Activated T-helper 2 cell treated with anti-CD3 and anti-CD28 coated beads, Interferon-gamma antibody, Interleukin-2, Interleukin-4, amounts not matched to agents 10 μg/mL and 5 μg/mL and 100 μg/mL, durations not matched to agents 14 hours and 24 hours and 36 hours (primary cell): Measurements from ENCODE around the gene NANOS1. TPM values are rescaled to one million over a fixed set of nuclear protein-coding genes. Genes with fewer than 3 reads are reported as not detected.

ENCODE experiments used
- DNase-seq: peaks from one replicate; pipeline ENCODE4 v3.0.0; 2021; ENCODE audit warnings: low spot score
- H3K27ac Mint-ChIP-seq: one replicate; pipeline ENCODE4 v1.8.0; 2021; ENCODE audit warnings: mixed read lengths
- H3K27me3 Mint-ChIP-seq: one replicate; pipeline ENCODE4 v1.8.0; 2021; ENCODE audit warnings: low read depth, mixed read lengths
- H3K36me3 Mint-ChIP-seq: one replicate; pipeline ENCODE4 v1.8.0; 2021; ENCODE audit warnings: low read depth, mixed read lengths
- H3K4me1 Mint-ChIP-seq: one replicate; pipeline ENCODE4 v1.8.0; 2021; ENCODE audit warnings: low read depth, mixed read lengths
- H3K4me3 Mint-ChIP-seq: one replicate; pipeline ENCODE4 v1.8.0; 2021; ENCODE audit warnings: low read depth, mild to moderate bottlenecking, moderate library complexity, mixed read lengths
- H3K9me3 Mint-ChIP-seq: one replicate; pipeline ENCODE4 v1.8.0; 2021; ENCODE audit warnings: mixed read lengths
- intact Hi-C: fragments of 100-400 bp; cut with micrococcal nuclease; formaldehyde crosslinking; loops from one replicate; pipeline ENCODE4 v1.15.1; 2023
- total RNA-seq: library from RNA; stranded (reverse); gene quantifications from 2 replicates; pipeline ENCODE4 v1.2.3, GENCODE V29; 2022

NANOS1 gene, protein sequence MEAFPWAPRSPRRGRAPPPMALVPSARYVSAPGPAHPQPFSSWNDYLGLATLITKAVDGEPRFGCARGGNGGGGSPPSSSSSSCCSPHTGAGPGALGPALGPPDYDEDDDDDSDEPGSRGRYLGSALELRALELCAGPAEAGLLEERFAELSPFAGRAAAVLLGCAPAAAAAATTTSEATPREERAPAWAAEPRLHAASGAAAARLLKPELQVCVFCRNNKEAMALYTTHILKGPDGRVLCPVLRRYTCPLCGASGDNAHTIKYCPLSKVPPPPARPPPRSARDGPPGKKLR
- 0.62 and 0.90 TPM in 2 replicates for total RNA-seq

DNA sequence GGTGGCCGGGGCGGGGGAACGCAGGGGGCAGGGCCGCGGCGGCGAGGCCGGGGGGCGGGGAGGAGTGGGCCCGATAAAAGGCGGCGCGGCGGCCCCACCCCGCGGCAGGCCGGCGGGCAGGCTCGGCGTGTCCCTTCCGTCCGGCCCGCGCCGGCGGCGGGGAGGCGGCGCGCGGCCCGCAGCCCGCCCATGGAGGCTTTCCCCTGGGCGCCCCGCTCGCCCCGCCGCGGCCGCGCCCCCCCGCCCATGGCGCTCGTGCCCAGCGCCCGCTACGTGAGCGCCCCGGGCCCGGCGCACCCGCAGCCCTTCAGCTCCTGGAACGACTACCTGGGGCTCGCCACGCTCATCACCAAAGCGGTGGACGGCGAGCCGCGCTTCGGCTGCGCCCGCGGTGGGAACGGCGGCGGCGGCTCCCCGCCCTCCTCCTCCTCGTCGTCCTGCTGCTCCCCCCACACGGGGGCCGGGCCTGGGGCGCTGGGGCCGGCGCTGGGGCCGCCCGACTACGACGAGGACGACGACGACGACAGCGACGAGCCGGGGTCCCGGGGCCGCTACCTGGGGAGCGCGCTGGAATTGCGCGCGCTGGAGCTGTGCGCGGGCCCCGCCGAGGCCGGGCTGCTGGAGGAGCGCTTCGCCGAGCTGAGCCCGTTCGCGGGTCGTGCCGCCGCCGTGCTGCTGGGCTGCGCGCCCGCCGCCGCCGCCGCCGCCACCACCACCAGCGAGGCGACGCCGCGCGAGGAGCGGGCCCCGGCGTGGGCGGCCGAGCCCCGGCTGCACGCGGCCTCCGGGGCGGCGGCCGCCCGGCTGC lies at the start of gene NANOS1:
NANOS1 (plus strand) TSS at position 102 of the 808 bp plus-strand sequence; CDS start at position 190, 88 bp downstream.
- Mint-ChIP-seq H3K4me1 (peaks cover 13% of the 10 kb centered on the region), H3K9me3 (no peaks in the 10 kb centered on the region), H3K36me3 (peaks cover 28% of the 10 kb centered on the region), H3K27ac (no peak within 1 kb of the TSS), H3K27me3 (peaks cover 15% of the 10 kb centered on the region), H3K4me3 (peak within 1 kb of the TSS; percentile 66)
- peak; percentile 40 for DNase-seq
- intact Hi-C loops: loop anchor here (2.0 kb wide), 2 partner anchors 51 to 275 kb away; partner anchors contain the start of genes CACUL1 and EIF3A

DNA sequence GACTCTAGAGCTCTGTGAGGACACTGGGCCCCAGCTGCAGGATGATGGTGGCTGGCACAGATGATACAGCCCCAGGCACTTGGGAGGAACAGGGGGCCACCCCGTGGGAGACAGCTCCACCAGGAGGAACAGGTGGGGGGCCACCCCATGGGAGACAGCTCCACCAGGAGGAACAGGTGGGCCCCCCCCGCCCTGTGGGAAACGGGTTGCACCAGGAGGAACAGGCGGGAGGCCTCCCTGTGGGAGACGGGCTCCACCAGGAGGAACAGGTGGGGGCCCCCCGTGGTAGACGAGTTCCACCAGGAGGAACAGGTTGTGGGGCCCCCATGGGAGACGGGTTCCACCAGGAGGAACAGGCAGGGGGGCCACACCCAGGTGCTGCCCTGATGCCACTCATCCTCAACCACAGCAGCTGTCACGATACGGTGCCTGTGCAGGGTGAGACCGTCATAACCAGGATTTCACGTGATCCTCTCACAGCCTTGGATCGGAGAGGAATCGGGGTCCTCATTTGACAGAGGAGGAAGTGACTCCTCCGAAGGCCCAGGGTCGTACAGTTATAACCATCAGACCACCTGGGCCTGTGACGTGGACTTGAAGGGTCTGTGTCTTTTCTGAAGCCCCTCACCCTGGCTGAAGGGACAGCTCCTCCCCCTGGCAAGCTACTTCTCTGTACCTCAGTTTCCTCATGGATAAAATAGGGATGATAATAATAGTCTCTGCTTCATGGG lies 49.2 kb upstream of the NANOS1 start:
- Mint-ChIP-seq H3K27ac (no peak overlapping the region), H3K4me3 (no peak overlapping the region), H3K27me3 (peaks cover 14% of the 10 kb centered on the region), H3K9me3 (peaks cover 13% of the 10 kb centered on the region), H3K4me1 (no peaks in the 10 kb centered on the region), H3K36me3 (peaks cover 6% of the 10 kb centered on the region)
- intact Hi-C loops: no loop called here
- no peak for DNase-seq

DNA sequence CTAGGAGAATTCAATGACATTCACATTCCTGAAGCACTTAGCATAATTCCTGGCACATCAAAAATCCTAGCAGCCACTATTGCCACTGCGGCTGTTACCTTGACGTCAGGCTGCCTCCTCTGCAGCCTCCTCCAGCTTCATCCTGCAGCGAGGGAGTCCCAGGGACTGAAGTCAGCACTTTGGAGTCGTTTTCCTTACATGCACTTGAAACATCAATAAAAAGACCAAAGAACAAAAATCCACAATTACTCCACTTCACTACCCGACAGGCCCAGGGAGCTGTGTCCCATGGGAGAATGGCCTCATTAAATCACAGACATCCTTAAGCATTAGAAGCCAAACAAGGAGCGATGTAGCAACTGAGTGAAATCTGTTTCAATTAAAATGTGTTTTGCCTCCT lies 48.6 kb upstream of the NANOS1 start:
- Mint-ChIP-seq H3K9me3 (peaks cover 19% of the 10 kb centered on the region), H3K4me3 (no peak overlapping the region), H3K36me3 (peaks cover 9% of the 10 kb centered on the region), H3K27me3 (peaks cover 17% of the 10 kb centered on the region), H3K4me1 (no peaks in the 10 kb centered on the region), H3K27ac (no peak overlapping the region)
- intact Hi-C loops: no loop called here
- no peak for DNase-seq

DNA sequence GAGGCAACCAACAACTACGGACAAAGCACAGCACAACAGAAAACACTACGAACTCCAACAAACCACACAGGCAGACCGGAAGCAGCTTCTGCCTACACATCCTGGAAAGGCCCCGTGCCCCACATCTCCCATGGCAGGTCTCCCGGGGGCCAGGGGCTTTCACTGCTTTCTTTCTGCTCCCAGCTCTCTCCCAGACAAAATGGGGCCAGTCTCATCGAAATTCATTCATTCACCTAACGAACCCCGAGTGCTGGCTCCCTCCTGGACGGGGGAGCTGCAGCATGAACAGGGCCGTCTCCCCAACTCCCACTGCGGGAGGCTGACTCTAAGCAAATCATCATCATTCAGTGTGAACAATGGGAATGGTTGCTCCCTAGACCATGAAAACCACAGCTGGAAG lies 47.6 kb upstream of the NANOS1 start:
- peaks cover 22% of the 10 kb centered on the region for H3K9me3 Mint-ChIP-seq

DNA sequence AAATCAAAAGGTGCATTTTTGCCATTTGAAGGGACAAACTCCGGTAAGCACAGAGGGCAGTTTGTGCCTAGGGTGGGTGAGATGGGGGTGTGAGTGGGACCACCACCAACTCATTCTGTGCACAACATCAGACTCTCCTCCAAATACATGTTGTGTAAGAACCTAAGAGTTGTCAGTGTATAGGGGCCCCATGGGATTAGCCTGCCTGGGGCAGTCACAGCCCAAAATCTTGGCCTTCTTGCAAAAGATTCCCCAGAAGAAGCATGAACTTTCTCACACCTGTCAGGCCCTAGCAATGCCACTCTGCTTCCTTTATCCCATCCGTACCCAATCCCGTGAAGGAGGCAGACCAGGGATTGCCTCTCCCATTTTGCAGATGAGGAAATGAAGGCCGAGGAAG lies 47.1 kb upstream of the NANOS1 start:
- no peak overlapping the region for H3K27ac Mint-ChIP-seq
- peaks cover 6% of the 10 kb centered on the region for H3K4me1 Mint-ChIP-seq
- no peak overlapping the region for H3K4me3 Mint-ChIP-seq
- intact Hi-C loops: no loop called here
- H3K36me3 Mint-ChIP-seq: peaks cover 9% of the 10 kb centered on the region
- H3K9me3 Mint-ChIP-seq: peaks cover 22% of the 10 kb centered on the region
- H3K27me3 Mint-ChIP-seq: peaks cover 19% of the 10 kb centered on the region
- DNase-seq: no peak

More for the DNA sequence above, 47.6 kb upstream of the NANOS1 start:
- Mint-ChIP-seq H3K27me3 (peaks cover 18% of the 10 kb centered on the region), H3K4me1 (peaks cover 2% of the 10 kb centered on the region), H3K36me3 (peaks cover 9% of the 10 kb centered on the region), H3K27ac (no peak overlapping the region), H3K4me3 (no peak overlapping the region)
- intact Hi-C loops: no loop called here
- DNase-seq: no peak

DNA sequence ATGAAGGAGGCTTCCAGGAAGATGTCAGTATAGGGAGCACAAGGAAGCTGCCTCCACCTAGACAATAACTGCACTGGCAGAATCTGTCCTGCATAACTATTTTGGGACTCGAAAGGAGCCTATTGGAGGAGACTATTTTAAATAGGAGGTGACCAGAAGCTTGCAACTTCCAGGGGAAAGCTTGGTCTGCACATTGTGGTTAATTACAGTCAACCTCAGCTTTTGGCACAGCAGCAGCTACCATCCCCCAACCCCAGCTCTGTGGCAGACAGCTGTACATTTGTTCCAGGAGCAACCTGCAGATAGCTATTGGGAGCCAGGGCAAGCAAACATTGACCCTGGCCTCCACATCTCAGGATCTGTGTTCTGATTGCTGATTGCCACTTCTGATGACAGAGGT lies 46.3 kb upstream of the NANOS1 start:
- intact Hi-C loops: no loop called here
- Mint-ChIP-seq H3K4me1 (peaks cover 12% of the 10 kb centered on the region), H3K27me3 (peaks cover 22% of the 10 kb centered on the region), H3K36me3 (peaks cover 9% of the 10 kb centered on the region), H3K4me3 (no peak overlapping the region), H3K27ac (no peak overlapping the region), H3K9me3 (peaks cover 22% of the 10 kb centered on the region)
- DNase-seq: no peak

DNA sequence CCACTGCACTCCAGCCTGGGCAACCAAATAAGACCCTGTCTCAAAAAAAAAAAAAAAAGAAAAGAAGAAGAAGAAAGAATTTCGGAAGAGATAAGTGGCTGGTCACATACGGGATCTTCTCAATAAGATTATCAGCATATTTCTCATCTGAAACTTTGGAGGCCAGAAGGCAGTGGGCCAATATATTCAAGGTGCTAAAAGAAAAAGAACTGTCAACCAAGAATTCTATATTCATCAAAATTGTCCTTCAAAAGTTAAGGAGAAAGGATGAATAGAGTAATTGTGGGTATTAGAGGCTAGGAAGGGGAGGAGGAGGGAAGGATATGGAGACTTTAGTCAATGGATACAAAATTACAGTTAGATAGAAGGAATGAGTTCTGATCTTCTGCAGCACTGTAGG lies 43.9 kb upstream of the NANOS1 start:
- Mint-ChIP-seq H3K9me3 (peaks cover 22% of the 10 kb centered on the region), H3K36me3 (peaks cover 9% of the 10 kb centered on the region), H3K27ac (no peak overlapping the region), H3K27me3 (peaks cover 34% of the 10 kb centered on the region), H3K4me1 (peaks cover 12% of the 10 kb centered on the region), H3K4me3 (no peak overlapping the region)
- no peak for DNase-seq
- intact Hi-C loops: no loop called here

DNA sequence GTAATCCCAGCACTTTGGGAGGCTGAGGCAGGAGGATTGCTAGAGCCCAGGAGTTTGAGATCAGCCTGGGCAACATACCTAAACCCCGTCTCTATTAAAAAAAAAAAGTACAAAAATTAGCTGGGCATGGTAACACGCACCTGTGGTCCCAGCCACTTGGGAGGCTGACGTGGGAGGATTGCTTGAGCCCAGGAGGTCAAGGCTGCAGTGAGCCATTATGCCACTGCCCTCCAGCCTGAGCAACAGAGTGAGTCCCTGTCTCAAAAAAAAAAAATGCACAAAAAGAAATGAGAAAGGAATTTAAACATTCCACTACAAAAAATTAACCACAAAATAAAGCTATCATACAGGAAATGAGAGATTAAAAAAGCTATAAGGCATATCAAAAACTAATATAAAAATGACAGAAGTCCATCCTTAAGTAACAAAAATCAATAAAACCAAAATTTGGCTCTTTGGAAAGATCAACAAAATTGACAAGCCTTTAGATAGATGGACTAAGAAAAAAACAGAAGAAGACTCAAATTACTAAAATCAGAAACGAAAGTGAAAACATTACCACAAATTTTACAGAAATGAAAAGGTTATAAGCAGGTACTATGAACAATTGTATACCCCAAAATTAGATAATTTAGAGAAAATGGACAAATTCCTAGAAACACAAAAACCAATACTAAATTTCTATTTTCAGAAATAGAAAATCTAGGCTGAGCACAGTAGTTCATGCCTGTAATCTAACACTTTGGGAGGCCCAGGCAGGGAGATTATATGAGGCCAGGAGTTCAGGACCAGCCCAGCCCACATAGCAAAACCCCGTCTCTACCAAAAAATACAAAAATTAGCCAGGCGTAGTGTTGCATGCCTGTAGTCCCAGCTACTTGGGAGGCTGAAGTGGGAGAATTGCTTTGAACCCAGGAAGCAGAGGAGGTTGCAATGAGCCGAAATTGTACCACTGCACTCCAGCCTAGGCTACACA lies 42.4 kb upstream of the NANOS1 start:
- intact Hi-C loops: no loop called here
- peaks cover 12% of the 10 kb centered on the region for H3K4me1 Mint-ChIP-seq
- no peak for DNase-seq
- peaks cover 42% of the 10 kb centered on the region for H3K27me3 Mint-ChIP-seq
- peaks cover 9% of the 10 kb centered on the region for H3K36me3 Mint-ChIP-seq
- no peak overlapping the region for H3K4me3 Mint-ChIP-seq
- H3K9me3 Mint-ChIP-seq: peaks cover 22% of the 10 kb centered on the region
- no peak overlapping the region for H3K27ac Mint-ChIP-seq

DNA sequence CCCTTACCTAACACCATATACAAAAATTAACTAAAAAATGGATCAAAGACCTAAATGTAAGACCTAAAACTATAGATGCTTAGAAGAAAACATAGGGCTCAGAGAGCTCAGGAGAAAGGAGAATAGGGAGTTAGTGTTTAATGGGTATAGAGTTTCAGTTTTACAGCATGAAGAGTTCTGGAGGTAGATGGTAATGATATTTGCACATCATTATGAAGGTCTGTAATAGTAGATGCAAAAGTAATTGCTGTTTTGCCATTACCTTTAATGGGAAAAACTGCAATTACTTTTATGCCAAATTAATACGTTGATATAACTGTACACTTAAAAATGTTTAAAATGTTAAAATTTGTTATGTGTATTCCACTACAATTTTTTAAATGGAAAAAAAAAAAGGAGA lies 39.2 kb upstream of the NANOS1 start:
- Mint-ChIP-seq H3K4me1 (peaks cover 12% of the 10 kb centered on the region), H3K4me3 (no peak overlapping the region), H3K9me3 (peaks cover 9% of the 10 kb centered on the region), H3K27me3 (peaks cover 43% of the 10 kb centered on the region), H3K27ac (no peak overlapping the region), H3K36me3 (peaks cover 3% of the 10 kb centered on the region)
- intact Hi-C loops: no loop called here
- no peak for DNase-seq

DNA sequence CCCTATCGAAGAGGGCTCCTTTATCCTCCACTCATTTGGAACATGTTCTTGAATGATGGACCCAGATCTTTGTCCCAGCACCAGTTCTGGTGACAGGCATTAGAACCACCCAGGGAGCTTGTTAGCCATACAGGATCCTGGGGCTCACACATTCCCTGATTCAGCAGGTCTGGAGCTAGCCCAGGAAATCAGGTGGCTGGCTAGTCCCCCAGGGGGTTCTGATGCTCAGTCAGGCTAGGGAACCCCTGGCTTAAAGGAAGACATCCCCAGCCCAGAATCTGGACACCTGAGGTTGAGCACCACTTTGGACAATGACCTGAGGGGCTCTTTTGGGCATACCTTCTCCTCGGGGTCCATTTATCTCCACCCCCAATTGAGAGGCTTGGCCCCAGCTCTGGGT lies 37.0 kb upstream of the NANOS1 start:
- intact Hi-C loops: no loop called here
- Mint-ChIP-seq H3K4me3 (no peak overlapping the region), H3K9me3 (no peaks in the 10 kb centered on the region), H3K4me1 (peaks cover 5% of the 10 kb centered on the region), H3K36me3 (no peaks in the 10 kb centered on the region), H3K27ac (no peak overlapping the region), H3K27me3 (peaks cover 46% of the 10 kb centered on the region)
- DNase-seq: no peak

DNA sequence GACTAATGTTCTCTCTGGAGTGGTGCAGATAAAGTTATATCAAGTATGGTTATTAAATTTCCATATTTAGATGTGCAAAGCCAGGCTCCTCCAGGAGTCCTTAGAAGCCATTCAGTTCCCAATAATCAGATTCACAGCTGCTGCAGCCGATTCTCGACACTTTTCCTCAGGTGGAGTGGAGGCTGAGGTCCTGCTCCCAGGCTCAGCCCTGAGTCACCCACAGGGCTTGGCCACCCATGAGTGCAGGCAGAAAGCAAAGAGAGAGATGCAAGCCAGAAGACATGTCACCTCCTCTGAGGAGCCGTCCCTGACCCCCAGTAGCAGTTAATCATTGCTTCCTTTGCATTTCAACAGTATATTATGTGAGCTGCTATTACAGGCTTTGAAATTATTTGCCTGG lies 36.3 kb upstream of the NANOS1 start:
- peaks cover 48% of the 10 kb centered on the region for H3K27me3 Mint-ChIP-seq

DNA sequence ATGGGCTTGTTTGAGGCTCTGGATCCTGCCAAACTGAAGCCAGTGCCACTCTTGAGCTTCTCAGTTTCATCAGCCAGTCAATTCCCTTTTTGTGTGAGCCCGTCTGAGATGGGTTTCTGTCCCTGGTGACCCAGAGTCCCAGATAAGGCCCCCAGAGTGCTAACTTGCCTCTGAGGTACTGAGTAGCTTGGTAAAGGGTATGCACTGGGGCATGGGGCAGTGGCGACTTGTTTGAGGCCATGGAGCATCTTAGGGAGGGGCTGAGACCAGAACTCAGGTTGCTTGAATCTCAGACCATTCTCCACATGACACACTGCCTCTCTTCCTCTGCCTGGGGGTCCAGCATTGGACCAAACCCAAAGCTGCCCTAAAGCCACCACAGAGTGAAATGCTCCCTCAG lies 35.2 kb upstream of the NANOS1 start:
- no peaks in the 10 kb centered on the region for H3K9me3 Mint-ChIP-seq
- no peak overlapping the region for H3K27ac Mint-ChIP-seq
- H3K4me3 Mint-ChIP-seq: no peak overlapping the region
- H3K36me3 Mint-ChIP-seq: no peaks in the 10 kb centered on the region
- intact Hi-C loops: no loop called here
- H3K4me1 Mint-ChIP-seq: no peaks in the 10 kb centered on the region
- H3K27me3 Mint-ChIP-seq: peaks cover 49% of the 10 kb centered on the region
- no peak for DNase-seq

More for the DNA sequence above, 36.3 kb upstream of the NANOS1 start:
- no peak overlapping the region for H3K27ac Mint-ChIP-seq
- no peak for DNase-seq
- H3K36me3 Mint-ChIP-seq: no peaks in the 10 kb centered on the region
- no peaks in the 10 kb centered on the region for H3K9me3 Mint-ChIP-seq
- H3K4me3 Mint-ChIP-seq: no peak overlapping the region
- no peaks in the 10 kb centered on the region for H3K4me1 Mint-ChIP-seq
- intact Hi-C loops: no loop called here
